Endometrium (tissue), 2 donors: Measurements from ENCODE around the gene TRAPPC3.
"Not testable (repeated sequence)": the region's sequence is repeated elsewhere in the genome, so short reads cannot be mapped to it uniquely, and the experiment has no call there.

Experiments used
- FAIRE-seq: peaks from 2 replicates; lab custom pipeline; 2012; peaks lifted over from hg19 to GRCh38; lab: Jason Lieb, UNC
- donor health status: control.
- donor health status: control.

The TRAPPC3 gene

GRCh38 chr1:36166136-36166535, 16.9 kb upstream of the TRAPPC3 start:
- no peak for FAIRE-seq

GRCh38 chr1:36165145-36165544, 15.9 kb upstream of the TRAPPC3 start:
- no peak for FAIRE-seq

GRCh38 chr1:36164361-36164760, 15.1 kb upstream of the TRAPPC3 start:
- no peak for FAIRE-seq

- no peak for FAIRE-seq
Measured at GRCh38 chr1:36163426-36163825, 14.1 kb upstream of the TRAPPC3 start.

GRCh38 chr1:36162680-36163239, 13.5 kb upstream of the TRAPPC3 start:
- FAIRE-seq = no peak

GRCh38 chr1:36161641-36162531, 12.6 kb upstream of the TRAPPC3 start:
- FAIRE-seq = no peak

GRCh38 chr1:36160949-36161485, 11.7 kb upstream of the TRAPPC3 start:
- no peak for FAIRE-seq

- no peak for FAIRE-seq
Measured at GRCh38 chr1:36160388-36160948, 11.2 kb upstream of the TRAPPC3 start.

- FAIRE-seq = no peak
Measured at GRCh38 chr1:36159614-36160387, 10.5 kb upstream of the TRAPPC3 start.

GRCh38 chr1:36158827-36159252, 9.6 kb upstream of the TRAPPC3 start:
- not testable (repeated sequence) for FAIRE-seq

- no peak for FAIRE-seq
Measured at GRCh38 chr1:36157973-36158826, 8.9 kb upstream of the TRAPPC3 start.

- FAIRE-seq = no peak
Measured at GRCh38 chr1:36157115-36157903, 8.0 kb upstream of the TRAPPC3 start.

- FAIRE-seq = no peak
Measured at GRCh38 chr1:36156329-36157114, 7.2 kb upstream of the TRAPPC3 start.

GRCh38 chr1:36155408-36156328, 6.4 kb upstream of the TRAPPC3 start, which contains the start of gene MAP7D1:
Gene MAP7D1, plus strand, starts transcription at chr1:36156160. Its CDS starts 258 bp downstream, at chr1:36156418.
- FAIRE-seq = no peak

- FAIRE-seq = no peak
Measured at GRCh38 chr1:36154765-36155407, 5.6 kb upstream of the TRAPPC3 start.

GRCh38 chr1:36154335-36154734, 5.0 kb upstream of the TRAPPC3 start:
- no peak for FAIRE-seq

- no peak for FAIRE-seq
Measured at GRCh38 chr1:36153476-36153875, 4.2 kb upstream of the TRAPPC3 start.

- no peak for FAIRE-seq
Measured at GRCh38 chr1:36151845-36152203, 2.5 kb upstream of the TRAPPC3 start.
